Skin epidermis (tissue), 12 donors: ENCODE data around the gene CHI3L2.

Experiments
- H3K27ac ChIP-seq, 21 experiments: fragments of 200-600 bp; sonication (generic) in 11 of 21; one replicate each; pipeline ENCODE4 v1.5.0; 2020; ENCODE audit warnings: mild to moderate bottlenecking in 3 of 21, inconsistent platforms in 2 of 21, moderate library complexity in 2 of 21
- H3K4me3 ChIP-seq, 7 experiments: fragments of 200-600 bp; sonication (generic) in 2 of 7; one replicate each; pipeline ENCODE4 v1.5.0; 2020; ENCODE audit warnings: inconsistent platforms in 2 of 7, mild to moderate bottlenecking in 2 of 7, moderate library complexity in 1 of 7

Gene CHI3L2

DNA sequence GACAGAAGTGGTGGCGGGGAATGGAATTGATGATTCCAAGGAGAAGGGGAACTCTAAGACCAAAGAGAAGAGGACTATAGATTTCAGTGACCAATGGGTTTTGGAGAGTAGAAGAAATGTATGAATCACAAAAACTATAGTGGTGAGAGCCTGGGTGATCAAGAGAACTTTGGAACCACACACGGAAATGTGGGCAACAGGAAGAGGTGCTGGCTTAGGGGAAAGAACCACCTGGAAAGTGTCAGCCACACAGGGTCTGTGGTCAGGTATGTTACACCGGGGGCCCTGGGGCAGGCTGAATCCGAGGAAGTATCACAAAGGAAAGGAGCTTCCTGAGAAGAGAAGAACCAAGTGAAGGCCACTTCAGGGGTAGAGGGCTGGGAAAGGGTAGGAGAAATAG is 51.6 kb downstream of the CHI3L2 start:
- H3K4me3 ChIP-seq: no peak overlapping the region
- H3K27ac ChIP-seq: no peak overlapping the region

DNA sequence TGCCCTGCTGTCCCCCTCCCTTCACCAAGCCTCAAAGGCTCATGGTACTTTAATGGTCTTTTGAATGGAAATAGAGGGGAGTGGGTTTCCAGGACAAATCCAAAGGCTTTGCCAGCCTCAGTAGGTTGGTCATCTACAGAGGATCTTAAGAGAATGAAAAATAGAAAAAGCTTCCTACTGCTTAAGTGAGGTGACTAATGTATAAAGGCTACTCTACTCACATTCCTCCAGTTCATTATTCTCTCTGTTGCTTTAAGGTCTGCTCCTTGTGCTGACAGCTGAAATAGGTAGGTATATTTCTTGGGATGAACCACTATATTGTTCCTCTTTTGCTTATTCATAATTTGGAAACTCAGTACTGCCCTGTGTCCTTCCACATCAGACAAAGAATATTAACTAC is 52.8 kb downstream of the CHI3L2 start:
- Histone ChIP-seq H3K4me3 (no peak overlapping the region), H3K27ac (no peak overlapping the region)

DNA sequence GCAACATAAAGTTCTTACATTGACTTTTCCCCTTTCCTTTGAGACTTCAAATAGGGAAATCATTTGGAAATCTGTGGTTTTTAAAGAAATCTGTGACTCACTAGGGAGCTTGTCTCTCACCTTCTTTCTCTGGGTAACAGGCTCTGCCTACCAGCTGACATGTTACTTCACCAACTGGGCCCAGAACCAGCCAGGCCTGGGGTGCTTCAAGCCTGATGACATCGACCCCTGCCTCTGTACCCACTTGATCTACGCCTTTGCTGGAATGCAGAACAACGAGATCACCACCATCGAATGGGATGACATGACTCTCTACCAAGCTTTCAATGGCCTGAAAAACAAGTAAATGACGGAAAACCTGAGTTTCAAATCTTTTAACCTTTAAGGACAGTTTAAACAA is 53.9 kb downstream of the CHI3L2 start:
- Histone ChIP-seq H3K4me3 (no peak overlapping the region), H3K27ac (no peak overlapping the region)

DNA sequence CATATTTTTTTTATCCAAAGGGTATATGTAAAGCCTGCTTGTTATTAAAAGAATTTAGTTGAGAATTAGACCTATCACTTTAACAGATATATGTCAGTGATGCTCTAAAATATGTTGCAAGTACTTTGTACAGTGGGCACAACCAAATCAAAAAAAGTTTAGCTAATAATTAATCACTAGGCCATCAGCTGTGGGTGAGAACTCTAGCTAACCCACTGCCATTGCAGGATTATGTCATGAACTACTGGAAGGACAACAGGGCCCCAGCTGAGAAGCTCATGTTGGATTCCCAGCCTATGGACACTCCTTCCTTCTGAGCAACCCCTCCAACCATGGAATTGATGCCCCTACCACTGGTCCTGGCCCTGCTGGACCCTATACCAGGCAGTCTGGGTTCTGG is 56.3 kb downstream of the CHI3L2 start:
- Histone ChIP-seq H3K4me3 (no peak overlapping the region), H3K27ac (no peak overlapping the region)

DNA sequence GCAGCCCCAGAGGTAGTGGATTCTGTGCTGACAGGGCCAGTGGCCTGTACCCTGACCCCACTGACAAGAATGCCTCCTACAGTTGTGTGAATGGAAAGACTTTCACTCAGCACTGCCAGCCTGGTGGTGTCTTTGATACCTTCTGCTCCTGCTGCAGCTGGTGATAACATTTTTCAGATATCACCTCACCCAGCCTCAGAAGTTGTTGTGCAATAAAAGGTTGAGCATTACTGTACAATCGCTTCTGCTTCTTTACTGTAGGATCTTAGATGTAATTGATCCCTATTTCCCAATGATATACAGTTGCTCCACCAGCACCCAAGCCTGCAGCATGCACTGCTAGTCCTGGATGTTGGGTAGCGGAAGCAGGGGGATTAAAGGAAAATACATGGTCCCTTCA is 58.4 kb downstream of the CHI3L2 start:
- no peak overlapping the region for H3K27ac ChIP-seq
- no peak overlapping the region for H3K4me3 ChIP-seq

DNA sequence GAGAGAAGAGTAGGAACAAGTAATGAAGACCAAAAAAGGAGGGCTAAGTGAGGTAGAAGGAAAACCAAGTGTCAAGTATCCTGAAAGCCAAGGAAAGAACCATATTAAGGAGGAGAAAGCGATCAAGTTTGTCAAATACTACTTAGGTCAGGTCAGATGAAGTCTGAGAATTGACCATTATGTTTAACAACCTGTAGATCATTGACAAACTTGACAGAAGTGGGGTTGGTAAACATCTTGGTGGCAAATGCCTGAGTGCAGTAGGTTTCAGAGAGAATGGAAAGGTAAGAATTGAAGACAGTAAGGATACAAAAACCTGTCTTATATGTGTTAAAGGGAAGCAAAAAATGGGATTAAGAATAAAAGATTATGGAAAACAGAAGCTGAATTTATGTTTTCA is 59.4 kb downstream of the CHI3L2 start:
- no peak overlapping the region for H3K27ac ChIP-seq
- H3K4me3 ChIP-seq: no peak overlapping the region

DNA sequence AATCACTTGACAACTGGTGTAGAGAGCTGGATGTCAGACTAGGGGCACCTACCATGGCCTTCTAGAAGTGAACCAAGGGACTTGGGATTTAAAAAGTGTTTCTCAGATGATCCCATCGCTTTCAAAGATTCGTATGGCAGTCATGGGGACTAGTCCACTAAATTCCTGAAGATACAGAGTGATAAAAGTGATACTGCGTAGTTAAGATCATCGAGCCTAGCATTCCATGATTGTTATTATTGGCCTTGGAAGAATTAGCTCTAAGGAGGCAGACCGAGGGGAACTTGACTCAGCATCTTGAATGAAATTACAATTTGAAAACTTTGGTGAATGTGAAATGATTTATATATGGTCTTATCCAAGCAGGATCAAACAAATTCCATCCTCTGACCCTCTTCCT is 61.9 kb downstream of the CHI3L2 start:
- H3K27ac ChIP-seq: no peak overlapping the region
- no peak overlapping the region for H3K4me3 ChIP-seq

DNA sequence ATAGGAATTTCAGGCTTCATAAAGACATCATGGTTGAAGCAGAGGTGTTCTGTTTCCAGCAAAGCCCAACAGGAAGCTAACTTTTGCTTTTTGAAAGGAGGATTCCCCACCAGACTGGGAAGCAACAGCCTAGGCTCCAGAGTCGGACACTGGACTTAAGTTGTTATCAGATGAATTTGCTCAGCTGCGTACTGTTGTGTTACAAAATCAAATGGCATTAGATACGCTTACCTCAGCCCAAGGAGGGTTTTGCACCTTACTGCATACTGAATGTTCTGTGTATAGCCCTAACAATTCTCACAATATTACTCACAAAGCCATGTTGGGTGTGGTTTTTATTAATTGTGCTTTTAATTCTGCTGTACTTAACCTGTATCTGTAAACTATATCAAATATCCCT is 62.6 kb downstream of the CHI3L2 start:
- Histone ChIP-seq H3K27ac (no peak overlapping the region), H3K4me3 (no peak overlapping the region)

DNA sequence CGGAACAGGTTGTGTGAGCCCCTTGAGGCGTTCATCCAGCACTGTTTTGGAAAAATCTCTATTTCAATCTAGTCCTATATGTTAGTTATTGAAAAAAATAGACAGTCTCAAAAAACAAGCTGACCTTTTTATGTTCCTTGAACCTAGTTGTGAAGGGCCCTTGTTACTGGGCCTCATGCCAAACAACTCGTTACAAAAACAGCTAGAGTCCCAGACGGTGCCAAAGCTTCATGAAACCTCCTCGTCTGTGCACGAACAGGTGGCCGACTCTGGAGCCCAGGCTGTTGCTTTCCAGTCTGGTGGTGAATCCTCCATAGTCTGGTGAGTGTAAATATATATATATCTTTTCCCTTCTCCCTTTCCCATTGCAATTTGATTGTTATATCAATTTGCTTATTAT is 63.1 kb downstream of the CHI3L2 start, which contains the start of gene CHIA:
Gene CHIA (plus strand): TSS at position 222 of the 400 bp plus-strand sequence. CDS start 19,617 bp downstream, outside the sequence.
- Histone ChIP-seq H3K4me3 (no peak within 1 kb of the TSS), H3K27ac (no peak within 1 kb of the TSS)
